ENCODE data around the gene SCN4B.

Gene SCN4B

DNA sequence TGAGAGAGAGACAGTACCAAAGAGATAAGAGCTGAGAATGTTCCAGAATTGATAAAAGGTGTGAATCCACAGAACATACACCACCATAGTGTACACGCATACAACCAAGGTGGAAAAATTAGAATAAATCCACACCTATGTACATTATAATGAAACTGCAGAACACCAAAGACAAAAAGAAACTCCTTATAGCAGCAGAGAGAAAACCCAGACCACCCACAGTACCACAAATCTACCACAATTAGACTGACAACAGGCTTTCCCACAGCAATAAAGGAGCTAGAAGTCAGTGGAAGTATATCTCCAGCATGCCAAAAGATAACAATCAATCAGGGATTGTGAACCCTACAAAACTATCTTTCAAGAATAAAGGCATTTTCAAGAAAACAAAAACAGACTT, 31.8 kb downstream of the SCN4B start:
- Histone ChIP-seq H3K4me3 (no peak overlapping the region), H3K9ac (no peak overlapping the region), H3K27ac (no peak overlapping the region), H3K36me3 (no peaks in the 10 kb centered on the region), H3K9me3 (0 out of 2 replicates have a peak, but pooled peaks cover 9% of the 10 kb centered on the region), H3K4me1 (peaks cover 37% of the 10 kb centered on the region), H3K27me3 (no peaks in the 10 kb centered on the region), H3K4me2 (no peak overlapping the region), H4K20me1 (no peaks in the 10 kb centered on the region)
- TF ChIP-seq Cebpa-rat (IDR thresholded peaks at IDR 0.05) = no peak

DNA sequence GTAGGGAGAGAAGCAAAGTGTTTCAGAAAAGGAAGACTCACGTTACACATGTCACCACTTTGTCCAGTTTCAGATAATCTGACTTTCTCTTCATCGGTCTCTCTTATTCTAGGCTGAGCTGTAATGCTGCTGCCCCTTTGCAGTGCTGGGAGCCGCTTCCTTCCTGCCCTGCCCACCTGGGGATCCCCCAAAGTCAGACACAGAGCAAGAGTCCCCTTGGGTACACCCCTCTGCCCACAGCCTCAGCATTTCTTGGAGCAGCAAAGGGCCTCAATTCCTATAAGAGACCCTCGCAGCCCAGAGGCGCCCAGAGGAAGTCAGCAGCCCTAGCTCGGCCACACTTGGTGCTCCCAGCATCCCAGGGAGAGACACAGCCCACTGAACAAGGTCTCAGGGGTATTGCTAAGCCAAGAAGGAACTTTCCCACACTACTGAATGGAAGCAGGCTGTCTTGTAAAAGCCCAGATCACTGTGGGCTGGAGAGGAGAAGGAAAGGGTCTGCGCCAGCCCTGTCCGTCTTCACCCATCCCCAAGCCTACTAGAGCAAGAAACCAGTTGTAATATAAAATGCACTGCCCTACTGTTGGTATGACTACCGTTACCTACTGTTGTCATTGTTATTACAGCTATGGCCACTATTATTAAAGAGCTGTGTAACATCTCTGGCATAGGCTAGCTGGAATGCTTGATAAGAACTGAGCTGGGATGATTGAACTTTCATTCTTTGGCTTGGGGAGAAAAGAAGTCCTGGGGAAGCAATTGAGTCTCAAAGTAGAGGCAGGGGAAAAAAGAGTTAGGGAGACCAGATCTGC, 34.6 kb downstream of the SCN4B start:
- Histone ChIP-seq H3K4me1 (peaks cover 26% of the 10 kb centered on the region), H3K27ac (peak overlapping the region; percentile 48; the same call in 1 of the 2 replicates), H3K4me2 (peak overlapping the region; percentile 85), H3K27me3 (no peaks in the 10 kb centered on the region), H3K36me3 (no peaks in the 10 kb centered on the region), H3K9me3 (0 out of 2 replicates have a peak, but pooled peaks cover 9% of the 10 kb centered on the region), H3K4me3 (no peak overlapping the region), H3K9ac (peak overlapping the region; percentile 51; the same call in 1 of the 2 replicates), H4K20me1 (no peaks in the 10 kb centered on the region)
- no peak for TF ChIP-seq Cebpa-rat (IDR thresholded peaks at IDR 0.05)

DNA sequence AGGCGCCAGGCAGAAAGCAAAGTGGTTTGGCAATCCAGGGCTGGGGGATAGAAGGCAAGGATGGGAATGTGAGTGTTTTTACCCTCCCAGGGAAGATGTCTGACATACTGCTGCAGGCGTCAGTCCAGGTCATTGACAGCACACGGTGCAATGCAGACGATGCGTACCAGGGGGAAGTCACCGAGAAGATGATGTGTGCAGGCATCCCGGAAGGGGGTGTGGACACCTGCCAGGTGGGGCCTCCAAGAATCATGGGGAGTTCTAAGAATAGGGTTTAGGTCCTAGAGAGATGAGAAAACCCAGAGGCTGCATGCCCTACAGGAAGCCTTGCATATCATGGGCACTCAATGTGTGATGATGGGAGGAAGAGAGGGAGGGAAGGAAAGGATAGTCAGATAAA, 37.6 kb downstream of the SCN4B start:
- H3K4me1 ChIP-seq = peaks cover 26% of the 10 kb centered on the region
- H3K9me3 ChIP-seq = no peaks in the 10 kb centered on the region
- no peak overlapping the region for H3K9ac ChIP-seq
- no peak overlapping the region for H3K27ac ChIP-seq
- H3K4me2 ChIP-seq = no peak overlapping the region
- TF ChIP-seq Cebpa-rat (IDR thresholded peaks at IDR 0.05) = no peak
- H4K20me1 ChIP-seq = no peaks in the 10 kb centered on the region
- H3K4me3 ChIP-seq = no peak overlapping the region
- no peaks in the 10 kb centered on the region for H3K36me3 ChIP-seq
- H3K27me3 ChIP-seq = no peaks in the 10 kb centered on the region

DNA sequence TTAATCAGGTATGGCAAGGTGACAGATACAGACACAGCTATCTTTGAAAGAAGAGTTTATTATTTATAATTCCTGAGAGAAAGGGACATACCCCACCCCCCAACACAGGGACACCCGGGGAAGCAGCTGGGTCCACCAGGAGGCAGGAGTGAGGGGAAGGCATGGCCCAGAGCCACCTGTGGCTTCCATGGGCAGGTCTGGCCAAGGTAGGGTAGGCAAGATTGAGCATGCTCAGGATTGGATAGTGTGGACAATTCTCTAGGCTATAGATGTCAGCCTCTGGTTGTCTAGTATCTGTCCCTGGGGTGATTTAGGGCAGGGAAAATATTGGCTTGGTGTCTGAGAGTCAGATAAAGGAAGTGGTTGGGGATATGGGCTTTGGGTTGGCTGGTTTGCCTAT, 38.4 kb downstream of the SCN4B start:
- no peaks in the 10 kb centered on the region for H4K20me1 ChIP-seq
- no peaks in the 10 kb centered on the region for H3K9me3 ChIP-seq
- H3K27ac ChIP-seq = no peak overlapping the region
- H3K36me3 ChIP-seq = no peaks in the 10 kb centered on the region
- H3K4me3 ChIP-seq = no peak overlapping the region
- no peak overlapping the region for H3K4me2 ChIP-seq
- H3K9ac ChIP-seq = no peak overlapping the region
- TF ChIP-seq Cebpa-rat (IDR thresholded peaks at IDR 0.05) = no peak
- peaks cover 25% of the 10 kb centered on the region for H3K4me1 ChIP-seq
- no peaks in the 10 kb centered on the region for H3K27me3 ChIP-seq

- no peak overlapping the region for H3K9ac ChIP-seq
- no peaks in the 10 kb centered on the region for H3K36me3 ChIP-seq
- H3K4me1 ChIP-seq = peaks cover 11% of the 10 kb centered on the region
- H3K27ac ChIP-seq = no peak overlapping the region
- no peak overlapping the region for H3K4me2 ChIP-seq
- H4K20me1 ChIP-seq = no peaks in the 10 kb centered on the region
- no peaks in the 10 kb centered on the region for H3K27me3 ChIP-seq
- no peak for TF ChIP-seq Cebpa-rat (IDR thresholded peaks at IDR 0.05)
- H3K4me3 ChIP-seq = no peak overlapping the region
- H3K9me3 ChIP-seq = no peaks in the 10 kb centered on the region
Observed at GRCh38 chr11:118112711-118113430, 39.8 kb downstream of the SCN4B start.

DNA sequence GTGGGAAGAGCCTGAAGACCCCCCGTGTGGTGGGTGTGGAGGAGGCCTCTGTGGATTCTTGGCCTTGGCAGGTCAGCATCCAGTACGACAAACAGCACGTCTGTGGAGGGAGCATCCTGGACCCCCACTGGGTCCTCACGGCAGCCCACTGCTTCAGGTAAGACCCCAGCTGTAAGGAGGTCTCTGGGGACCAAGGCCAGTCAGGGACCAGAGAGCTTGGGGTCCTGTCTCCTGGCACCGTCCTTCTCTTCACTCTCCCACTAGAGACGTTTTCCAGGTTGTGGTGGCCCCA, 40.9 kb downstream of the SCN4B start:
- Histone ChIP-seq H3K4me2 (no peak overlapping the region), H3K36me3 (no peaks in the 10 kb centered on the region), H3K9ac (no peak overlapping the region), H3K27ac (no peak overlapping the region), H3K4me3 (no peak overlapping the region), H3K27me3 (no peaks in the 10 kb centered on the region), H3K9me3 (no peaks in the 10 kb centered on the region), H3K4me1 (no peaks in the 10 kb centered on the region; the same call in 1 of the 2 replicates), H4K20me1 (no peaks in the 10 kb centered on the region)
- TF ChIP-seq Cebpa-rat (IDR thresholded peaks at IDR 0.05) = no peak

DNA sequence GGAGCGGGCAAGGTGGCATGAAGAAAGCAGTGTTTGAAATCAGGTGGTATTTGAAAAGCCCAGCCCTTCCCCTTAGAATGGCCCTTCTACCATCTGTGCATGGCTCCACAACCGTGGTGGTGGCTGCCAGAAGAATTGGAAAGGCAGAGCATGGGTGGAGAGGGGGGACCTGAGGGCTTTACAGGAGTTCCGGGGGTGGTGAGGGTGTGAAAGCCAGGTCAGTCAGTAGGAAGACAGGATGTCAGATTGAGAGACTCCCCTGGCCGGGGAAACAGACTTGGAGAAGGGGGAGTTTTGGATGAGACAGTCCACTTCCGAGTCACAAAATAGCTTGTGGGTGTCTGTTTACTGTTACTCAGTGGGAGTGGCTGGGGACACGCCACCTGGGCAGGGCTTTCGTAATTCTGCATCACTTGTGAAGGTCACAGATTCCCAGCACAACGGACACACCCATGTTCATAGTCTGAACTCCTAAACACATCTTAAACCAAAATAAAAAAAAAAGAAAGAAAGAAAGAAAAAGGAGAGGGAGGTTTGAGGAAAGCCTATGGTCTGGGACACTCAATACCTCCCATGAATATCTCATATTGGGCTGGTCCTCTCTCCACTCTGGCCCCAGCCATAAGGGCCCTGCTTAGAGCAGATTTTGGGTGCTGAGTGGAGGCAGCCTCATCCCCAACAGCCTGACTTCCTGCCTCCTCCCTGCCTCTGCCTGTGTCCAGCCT, 41.4 kb downstream of the SCN4B start:
- no peaks in the 10 kb centered on the region for H3K36me3 ChIP-seq
- H3K9me3 ChIP-seq = no peaks in the 10 kb centered on the region
- no peak overlapping the region for H3K4me3 ChIP-seq
- H3K4me1 ChIP-seq = no peaks in the 10 kb centered on the region; the same call in 1 of the 2 replicates
- no peaks in the 10 kb centered on the region for H4K20me1 ChIP-seq
- no peaks in the 10 kb centered on the region for H3K27me3 ChIP-seq
- no peak overlapping the region for H3K27ac ChIP-seq
- H3K9ac ChIP-seq = no peak overlapping the region
- no peak for TF ChIP-seq Cebpa-rat (IDR thresholded peaks at IDR 0.05)
- H3K4me2 ChIP-seq = no peak overlapping the region

DNA sequence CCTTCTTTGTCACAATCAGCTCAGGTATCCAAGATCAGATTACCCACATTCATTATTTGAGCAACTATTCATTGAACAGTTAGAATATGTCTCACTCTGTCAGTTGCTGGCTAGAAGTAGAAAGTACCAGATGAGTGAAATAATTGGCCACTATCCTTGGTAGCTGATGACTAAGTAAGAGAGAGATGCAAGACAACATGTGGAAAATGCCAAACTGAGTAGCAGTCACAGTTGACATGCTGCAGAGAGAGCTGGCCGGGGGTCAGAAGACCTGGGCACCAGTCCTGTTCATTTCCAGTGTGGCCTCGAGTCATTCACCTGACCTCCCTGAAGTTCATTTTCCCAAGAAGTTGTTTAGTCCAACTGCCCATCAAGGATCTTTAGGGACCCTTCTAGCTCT, 43.4 kb downstream of the SCN4B start:
- no peaks in the 10 kb centered on the region for H3K27me3 ChIP-seq
- TF ChIP-seq Cebpa-rat (IDR thresholded peaks at IDR 0.05) = no peak
- no peaks in the 10 kb centered on the region for H4K20me1 ChIP-seq
- H3K4me2 ChIP-seq = no peak overlapping the region
- H3K4me1 ChIP-seq = no peaks in the 10 kb centered on the region; the same call in 1 of the 2 replicates
- H3K27ac ChIP-seq = no peak overlapping the region
- H3K9me3 ChIP-seq = no peaks in the 10 kb centered on the region
- no peak overlapping the region for H3K9ac ChIP-seq
- no peak overlapping the region for H3K4me3 ChIP-seq
- no peaks in the 10 kb centered on the region for H3K36me3 ChIP-seq

DNA sequence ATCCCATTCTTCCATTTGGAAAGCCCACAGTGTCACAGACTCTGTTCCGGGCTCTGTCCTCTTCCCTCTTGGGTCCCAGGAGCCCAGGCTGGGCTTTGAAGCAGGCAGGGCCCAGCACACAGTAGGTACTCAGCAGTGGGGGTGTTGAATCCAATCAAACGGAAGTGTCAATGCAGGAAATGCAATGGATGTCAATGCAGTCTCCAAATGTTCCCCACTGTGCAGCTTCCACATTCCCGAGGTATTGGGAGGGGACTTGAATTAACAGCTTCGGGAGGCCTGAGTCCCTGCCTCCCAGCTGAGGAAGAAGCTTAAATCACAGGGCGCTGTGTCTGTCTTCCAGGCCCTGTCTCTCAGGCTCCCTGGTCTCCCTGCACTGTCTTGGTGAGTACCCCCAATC, 44.1 kb downstream of the SCN4B start:
- no peak for TF ChIP-seq Cebpa-rat (IDR thresholded peaks at IDR 0.05)
- H4K20me1 ChIP-seq = no peaks in the 10 kb centered on the region
- no peak overlapping the region for H3K4me3 ChIP-seq
- no peaks in the 10 kb centered on the region for H3K27me3 ChIP-seq
- no peaks in the 10 kb centered on the region for H3K9me3 ChIP-seq
- H3K36me3 ChIP-seq = no peaks in the 10 kb centered on the region
- no peak overlapping the region for H3K27ac ChIP-seq
- no peak overlapping the region for H3K9ac ChIP-seq
- H3K4me2 ChIP-seq = no peak overlapping the region
- H3K4me1 ChIP-seq = no peaks in the 10 kb centered on the region
